HS-5 (cell line): ENCODE data around the gene SEMA3B.
"Not testable (repeated sequence)": the region's sequence is repeated elsewhere in the genome, so short reads cannot be mapped to it uniquely, and the experiment has no call there.

ENCODE experiments used
- DNase-seq: peaks from one replicate; pipeline ENCODE4 v3.0.0-alpha.2; 2012; ENCODE audit warnings: low read depth

SEMA3B gene

DNA sequence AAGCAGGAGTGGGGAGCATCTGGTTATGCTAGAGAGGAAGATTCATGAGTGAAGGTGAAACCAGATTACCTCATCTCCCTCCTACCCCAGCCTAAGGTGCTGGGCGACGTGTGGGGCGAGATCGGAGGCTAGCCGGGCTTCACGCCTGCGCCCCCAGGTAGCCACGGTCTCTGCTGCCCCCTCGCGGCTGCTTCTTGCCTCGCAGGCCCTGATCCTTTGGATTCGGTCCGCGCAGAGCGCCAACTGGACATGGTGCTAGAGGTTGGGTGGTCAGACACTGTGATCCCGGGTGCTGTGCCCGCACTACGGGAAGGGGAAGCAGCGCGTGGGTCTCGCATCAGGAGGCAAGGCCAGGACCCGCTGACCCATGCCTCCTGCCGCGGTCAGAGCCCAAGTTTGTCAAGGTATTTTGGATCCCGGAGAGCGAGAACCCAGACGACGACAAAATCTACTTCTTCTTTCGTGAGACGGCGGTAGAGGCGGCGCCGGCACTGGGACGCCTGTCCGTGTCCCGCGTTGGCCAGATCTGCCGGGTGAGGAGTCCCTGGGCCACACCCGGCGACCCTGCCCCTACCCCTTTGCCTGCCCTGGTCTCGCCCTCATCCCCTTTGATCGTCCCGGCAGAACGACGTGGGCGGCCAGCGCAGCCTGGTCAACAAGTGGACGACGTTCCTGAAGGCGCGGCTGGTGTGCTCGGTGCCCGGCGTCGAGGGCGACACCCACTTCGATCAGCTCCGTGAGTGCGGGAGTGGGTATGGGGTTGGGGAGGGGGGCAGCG lies 4.2 kb downstream of the SEMA3B start:
- no peak for DNase-seq

DNA sequence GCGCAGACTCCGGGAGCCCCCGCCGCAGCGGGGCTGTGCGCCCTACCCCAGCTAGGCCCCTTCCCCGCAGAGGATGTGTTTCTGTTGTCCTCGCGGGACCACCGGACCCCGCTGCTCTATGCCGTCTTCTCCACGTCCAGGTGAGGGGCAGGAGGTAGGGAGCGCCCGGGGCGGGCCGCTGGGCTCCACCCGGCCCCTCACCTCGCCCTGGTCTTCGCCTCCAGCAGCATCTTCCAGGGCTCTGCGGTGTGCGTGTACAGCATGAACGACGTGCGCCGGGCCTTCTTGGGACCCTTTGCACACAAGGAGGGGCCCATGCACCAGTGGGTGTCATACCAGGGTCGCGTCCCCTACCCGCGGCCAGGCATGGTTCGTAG lies 4.7 kb downstream of the SEMA3B start:
- no peak for DNase-seq

DNA sequence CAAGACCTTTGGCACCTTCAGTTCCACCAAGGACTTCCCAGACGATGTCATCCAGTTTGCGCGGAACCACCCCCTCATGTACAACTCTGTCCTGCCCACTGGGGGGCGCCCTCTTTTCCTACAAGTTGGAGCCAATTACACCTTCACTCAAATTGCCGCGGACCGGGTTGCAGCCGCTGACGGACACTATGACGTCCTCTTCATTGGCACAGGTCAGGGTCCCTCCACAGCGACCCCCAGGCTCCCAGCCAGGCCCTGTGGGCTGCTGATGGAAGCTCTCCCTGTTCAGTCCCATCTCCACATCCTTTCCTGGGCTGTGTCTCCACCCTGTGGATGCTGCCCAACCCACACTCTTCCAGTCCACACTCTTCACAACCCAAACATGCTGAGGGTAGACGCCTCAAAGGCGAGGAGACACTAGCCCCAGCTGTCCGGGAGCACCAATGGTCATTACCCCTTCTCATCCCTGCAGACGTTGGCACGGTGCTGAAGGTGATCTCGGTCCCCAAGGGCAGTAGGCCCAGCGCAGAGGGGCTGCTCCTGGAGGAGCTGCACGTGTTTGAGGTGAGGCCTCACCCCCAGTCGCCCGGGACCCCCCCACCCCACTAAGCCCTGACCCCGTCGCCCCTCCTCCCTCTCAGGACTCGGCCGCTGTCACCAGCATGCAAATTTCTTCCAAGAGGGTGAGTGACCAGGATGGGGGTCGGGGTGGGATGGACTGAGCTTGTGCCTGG lies 5.6 kb downstream of the SEMA3B start:
- no peak for DNase-seq

DNA sequence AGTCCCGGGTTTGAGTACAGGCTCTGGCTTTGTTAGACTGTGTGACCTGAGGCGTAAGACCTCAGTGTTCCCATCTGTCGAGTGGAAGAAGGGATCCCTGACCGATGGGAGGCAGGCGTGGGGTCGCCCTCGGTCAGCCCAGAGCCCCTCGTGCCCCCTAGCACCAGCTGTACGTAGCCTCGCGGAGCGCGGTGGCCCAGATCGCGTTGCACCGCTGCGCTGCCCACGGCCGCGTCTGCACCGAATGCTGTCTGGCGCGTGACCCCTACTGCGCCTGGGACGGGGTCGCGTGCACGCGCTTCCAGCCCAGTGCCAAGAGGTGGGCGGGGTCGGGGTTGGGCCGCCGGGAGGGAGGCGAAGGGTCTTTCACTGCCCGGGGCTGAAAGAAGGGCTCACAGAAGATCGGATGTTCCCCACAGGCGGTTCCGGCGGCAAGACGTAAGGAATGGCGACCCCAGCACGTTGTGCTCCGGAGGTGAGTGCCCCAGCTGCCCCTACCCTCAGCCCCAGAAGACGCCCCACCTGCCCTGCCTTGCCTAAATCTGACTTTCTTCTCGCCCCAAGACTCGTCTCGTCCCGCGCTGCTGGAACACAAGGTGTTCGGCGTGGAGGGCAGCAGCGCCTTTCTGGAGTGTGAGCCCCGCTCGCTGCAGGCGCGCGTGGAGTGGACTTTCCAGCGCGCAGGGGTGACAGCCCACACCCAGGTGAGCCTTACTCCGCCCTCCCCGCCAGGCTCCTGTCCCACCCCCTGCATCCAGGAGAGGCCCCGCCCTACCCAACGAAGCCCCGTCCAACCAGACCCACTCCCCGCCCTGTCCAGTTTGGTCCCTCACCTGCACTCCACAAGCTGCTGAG lies 6.4 kb downstream of the SEMA3B start:
- no peak for DNase-seq

DNA sequence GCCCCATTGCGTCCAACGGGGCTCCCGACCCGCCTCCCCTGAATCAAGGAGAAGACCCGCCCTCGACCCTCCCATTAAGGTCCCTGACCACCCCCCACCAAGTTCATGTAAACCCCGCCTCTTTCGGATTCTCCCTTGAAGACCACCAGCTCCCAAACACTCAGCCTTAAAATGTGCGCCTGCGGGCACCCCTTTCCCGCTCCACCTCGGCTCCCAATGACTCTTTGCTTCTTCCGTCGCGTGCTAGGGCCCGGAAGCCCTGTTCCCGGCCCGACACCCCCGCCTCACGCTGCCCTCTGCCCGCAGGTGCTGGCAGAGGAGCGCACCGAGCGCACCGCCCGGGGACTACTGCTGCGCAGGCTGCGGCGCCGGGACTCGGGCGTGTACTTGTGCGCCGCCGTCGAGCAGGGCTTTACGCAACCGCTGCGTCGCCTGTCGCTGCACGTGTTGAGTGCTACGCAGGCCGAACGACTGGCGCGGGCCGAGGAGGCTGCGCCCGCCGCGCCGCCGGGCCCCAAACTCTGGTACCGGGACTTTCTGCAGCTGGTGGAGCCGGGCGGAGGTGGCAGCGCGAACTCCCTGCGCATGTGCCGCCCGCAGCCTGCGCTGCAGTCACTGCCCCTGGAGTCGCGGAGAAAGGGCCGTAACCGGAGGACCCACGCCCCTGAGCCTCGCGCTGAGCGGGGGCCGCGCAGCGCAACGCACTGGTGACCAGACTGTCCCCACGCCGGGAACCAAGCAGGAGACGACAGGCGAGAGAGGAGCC lies 7.2 kb downstream of the SEMA3B start:
- no peak for DNase-seq

DNA sequence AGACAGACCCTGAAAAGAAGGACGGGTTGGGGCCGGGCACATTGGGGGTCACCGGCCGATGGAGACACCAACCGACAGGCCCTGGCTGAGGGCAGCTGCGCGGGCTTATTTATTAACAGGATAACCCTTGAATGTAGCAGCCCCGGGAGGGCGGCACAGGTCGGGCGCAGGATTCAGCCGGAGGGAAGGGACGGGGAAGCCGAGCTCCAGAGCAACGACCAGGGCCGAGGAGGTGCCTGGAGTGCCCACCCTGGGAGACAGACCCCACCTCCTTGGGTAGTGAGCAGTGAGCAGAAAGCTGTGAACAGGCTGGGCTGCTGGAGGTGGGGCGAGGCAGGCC lies 7.8 kb downstream of the SEMA3B start:
- DNase-seq: no peak

DNA sequence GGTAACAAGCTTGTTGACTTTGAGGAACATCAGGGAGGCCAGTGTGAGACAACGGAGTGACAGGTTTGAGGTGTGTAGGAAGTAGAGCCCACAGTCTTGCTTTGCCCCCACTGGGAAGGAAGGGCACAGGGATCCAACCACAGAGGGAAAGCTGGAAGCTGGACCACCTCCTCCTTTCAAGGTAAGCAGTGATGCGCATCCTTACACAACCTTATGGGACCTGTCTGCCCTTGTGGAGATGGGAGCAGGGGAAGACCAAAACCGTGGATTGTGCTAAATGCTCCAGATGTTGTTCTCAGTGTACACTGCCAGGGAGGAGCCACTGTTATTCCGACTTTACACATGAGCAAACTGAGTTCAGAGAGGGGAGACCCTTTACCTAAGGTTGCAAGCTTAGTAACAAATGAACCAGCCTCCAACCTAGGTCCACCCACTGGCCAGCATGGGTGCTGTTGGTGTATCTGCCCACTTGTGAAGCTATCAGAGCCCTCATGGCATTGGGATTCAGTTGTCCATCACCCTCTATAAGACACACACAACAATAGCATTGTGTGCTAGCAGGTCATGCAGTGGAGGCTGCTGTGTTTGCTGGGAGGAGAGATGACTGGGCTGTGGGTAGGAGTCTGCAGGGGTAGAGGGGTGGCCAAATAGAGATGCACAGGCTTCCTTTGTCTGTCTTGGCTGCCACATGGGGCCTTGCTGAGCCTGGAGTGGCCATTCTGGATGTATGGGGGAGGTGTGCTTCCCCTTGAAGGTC lies 9.4 kb downstream of the SEMA3B start:
- no peak for DNase-seq

DNA sequence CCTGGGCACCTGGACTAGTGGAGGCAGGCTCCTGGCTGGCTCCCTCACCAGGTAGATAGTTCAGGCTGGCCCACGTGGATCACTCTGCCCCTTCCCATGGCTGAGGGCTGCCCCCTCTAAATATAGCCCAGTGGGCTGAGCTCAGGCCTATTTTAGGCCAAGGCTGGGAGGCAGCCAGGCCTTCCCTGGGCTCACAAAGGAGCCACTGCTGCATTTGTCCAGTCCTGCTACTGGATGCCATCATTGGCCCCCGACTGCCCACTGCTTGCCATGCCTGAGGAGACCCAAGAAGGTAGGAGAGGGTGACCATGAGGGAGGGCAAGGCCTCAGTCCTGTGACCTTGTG lies 9.9 kb downstream of the SEMA3B start, which contains the start of gene LSMEM2:
TSS of gene LSMEM2 (plus strand) at position 208 of the 345 bp plus-strand sequence. CDS start at position 235, 27 bp downstream.
- no peak for DNase-seq

DNA sequence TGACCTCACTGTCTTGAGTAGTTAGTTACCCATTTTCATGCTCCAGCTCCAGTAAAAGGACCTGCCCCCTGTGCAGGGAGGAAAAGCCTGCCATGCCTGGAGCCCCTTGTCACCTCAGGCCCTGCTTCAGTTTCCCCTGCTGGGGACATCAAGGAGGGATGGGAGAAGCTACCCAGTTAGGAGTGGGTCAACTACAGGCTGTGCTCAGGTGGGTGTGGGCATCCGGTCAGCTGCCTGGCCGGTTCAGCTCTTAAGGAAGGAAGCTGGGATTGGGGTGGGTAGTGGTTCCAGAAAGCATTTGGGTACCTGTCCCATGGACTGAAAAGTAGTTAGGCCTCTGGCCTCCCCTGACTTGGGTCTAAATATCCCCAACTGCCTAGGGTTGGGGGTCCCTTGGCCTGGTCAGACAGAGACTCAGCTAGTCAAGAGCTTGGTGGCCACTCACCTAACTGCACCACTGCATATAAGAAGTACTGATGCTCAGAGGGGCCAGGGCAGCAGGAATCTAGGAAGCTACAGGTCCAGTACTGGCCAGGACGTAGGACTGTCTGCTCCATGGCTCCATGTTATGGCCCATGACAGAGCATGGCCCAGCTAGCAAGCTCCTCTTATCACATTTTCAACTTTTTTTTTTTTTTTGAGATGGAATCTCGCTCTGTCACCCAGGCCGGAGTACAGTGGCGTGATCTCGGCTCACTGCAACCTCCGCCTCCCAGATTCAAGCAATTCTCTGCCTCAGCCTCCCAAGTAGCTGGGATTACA lies 10.5 kb downstream of the SEMA3B start:
- DNase-seq: no peak

DNA sequence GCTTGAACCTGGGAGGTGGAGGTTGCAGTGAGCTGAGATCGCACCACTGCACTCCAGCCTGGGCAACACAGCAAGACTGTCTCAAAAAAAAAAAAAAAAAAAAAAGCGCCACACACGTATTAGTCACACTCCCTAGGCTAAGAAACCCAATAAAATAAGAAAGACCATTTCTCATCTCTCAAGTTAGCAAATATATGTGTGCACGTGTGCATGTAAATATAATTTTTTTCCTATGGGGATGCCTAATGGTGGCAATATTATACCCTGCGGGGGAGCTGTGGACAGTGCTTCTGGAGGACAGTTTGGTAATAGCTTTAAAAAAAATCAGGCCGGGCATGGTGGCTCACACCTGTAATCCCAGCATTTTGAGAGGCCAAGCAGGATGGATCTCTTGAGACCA lies 15.2 kb downstream of the SEMA3B start:
- DNase-seq: not testable (repeated sequence)

DNA sequence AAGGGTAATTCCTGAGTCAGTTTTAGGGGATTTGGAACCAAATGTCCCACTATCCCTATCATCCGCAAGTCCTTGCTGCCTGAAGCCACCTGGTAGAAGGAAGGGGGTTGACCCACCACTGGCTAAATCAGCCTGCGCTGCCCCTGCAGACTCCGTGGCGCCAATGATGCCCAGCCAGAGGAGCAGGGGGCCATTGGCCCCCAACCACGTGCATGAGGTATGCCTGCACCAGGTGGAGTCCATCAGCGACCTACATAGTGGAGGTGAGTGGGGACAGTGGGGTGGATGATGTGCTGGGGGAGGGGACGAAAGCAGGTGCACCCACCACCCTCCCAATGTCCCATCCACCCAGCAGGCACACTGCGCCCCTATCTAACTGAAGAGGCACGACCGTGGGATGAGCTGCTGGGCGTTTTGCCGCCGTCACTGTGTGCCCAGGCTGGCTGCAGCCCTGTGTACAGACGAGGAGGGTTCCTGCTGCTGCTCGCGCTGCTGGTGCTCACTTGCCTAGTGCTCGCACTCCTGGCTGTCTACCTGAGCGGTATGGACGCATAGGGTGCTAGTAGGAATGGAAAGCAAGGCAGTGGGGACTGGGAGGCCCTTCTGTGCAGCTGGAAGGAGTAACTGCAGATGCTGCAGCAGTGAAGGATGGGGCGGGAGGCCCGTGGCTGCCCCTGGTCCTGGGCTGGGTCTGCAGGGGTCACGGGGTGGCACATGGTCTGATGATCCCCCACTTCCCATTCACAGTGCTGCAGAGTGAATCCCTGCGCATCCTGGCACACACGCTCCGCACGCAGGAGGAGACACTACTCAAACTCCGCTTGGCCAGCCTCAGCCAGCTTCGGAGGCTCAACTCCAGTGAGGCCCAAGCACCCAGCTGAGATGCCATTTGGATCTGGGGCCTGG lies 17.6 kb downstream of the SEMA3B start:
- DNase-seq: no peak

DNA sequence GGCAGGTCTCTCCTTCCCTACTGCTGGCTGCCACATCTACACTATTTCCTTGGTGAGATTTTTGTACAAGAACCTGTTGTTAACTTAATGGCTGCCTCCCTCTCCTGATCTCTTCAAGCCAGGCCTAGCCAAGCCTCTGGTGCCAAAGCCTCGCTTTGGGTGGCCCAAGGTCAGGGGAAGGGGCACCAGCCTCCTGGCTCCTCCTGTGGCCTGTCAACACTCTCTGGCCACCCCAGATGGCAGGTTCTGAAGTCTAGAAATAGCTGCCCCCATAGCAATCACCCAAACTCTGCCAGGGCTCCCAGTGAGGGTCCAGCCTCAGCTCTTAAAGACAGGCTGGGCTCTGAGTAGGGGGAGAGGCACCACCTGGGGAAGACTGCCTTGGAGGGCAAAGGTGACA lies 18.3 kb downstream of the SEMA3B start:
- no peak for DNase-seq

DNA sequence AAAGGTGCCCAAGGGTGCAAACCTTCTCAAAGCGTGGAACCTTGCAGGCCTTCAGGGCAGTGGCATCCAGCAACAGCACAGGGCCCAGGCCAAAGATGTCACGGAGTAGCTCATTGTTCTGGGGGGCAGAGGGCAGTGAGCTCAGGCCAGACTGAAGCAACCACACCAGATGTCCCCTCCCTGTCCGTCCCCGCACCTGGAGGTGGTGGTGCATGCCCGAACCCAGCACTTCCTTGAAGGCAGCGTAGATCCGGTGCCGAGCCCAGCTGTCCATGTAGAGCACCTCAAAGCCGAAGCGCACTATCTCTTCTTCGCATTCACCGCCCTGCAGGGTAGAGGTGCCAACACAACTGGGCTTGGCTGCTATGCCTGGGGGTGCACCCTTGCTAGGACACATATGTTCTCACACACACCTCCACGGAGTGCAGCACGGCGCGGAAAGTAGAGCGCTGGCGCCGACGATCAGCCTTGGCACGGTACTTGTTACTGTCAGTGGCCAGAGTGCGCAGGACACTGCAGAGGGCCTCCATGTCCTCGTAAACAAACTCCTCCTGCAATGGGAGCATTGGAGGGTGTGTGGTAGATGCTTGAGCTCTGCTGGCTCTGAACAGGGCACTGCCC lies 19.6 kb downstream of the SEMA3B start:
- DNase-seq: no peak

DNA sequence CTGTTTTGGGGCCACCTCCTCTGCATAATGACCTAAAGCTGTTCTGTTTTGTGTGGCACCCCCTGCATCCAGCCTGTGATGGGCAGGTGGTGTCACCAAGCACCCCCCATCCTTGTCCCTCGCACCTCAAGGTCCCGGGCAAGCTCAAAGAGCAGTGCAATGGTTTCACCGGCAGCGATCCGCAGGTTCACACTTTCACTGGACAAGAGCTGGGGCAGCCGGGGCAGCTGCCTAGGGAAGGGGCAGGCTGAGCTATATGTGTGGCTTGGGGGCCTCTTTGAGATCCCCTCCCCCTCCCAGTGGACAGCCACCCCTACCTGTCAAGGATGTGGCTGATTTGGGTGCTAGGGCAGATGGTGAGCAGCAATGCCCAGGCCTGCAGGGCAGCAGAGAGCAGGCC lies 20.2 kb downstream of the SEMA3B start:
- no peak for DNase-seq

DNA sequence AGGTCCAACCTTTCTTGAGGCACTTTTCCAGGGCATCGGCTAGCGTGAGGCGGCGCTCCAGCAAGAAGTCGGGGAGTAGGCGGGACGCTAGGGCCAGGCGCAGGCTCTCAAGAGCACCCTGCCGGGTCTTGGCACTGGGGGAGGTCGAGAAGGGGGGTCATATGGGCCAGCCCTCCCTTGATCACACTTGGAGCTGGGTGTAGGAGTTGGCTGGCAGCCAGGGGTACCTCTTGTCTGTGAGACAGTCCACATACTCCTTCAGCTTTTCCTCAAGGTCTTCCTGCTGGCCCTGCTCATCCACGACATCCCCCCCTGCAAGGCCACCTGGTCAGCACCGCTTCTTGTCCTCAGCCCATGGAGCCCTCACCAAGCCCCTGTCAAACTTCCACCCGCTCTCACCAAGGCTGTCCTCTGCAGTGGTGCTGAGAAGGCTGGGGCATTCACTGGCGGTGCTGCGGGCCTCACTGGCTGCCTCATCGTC lies 21.3 kb downstream of the SEMA3B start:
- no peak for DNase-seq

DNA sequence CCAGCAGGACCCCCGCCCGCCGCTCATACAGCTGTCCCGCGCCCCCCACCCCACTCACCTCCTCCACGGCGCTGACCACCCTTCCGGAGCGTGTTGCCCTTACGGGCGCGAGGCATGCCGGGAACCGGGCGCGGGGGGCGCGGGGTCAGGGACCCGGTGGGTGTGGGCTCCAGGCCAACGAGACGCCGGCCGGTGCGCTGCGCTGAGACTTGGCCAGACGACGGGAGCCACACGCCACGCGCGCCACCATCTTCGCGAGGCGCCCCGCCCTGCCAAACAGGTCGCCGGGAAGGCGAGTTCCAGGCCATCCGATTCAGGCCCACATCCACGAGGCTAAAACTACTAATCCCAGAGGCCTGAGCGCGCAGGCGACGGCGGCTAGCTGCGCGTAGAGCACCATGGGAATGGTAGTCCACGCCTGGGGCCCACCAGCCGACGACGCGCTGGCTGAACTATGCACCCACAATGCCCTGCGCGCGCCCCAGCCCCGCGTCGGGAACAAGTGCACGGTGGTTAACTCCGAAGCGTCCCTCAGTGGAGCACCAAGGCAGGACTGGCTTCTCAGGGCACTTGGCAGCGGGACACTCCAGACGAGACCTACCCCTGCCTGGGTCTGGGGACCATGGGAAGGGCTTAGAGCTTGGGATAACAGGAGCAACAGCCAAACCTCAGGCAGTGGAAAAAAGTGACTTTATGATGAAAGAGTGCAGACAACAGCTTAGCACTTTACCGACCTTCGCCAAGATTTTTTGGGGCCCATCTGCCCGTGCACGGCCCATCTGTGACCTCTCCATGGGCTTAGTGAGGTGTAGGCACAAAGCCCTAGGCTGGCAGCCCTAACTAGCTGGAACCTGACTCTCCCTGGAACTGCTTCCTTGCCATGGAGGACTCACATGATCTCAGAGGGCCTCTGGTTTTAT lies 23.5 kb downstream of the SEMA3B start, which contains the start of gene IFRD2:
TSS of gene IFRD2 (minus strand) at position 271 of the 920 bp plus-strand sequence. CDS start at position 116, 155 bp downstream.
- peak; percentile 84 for DNase-seq

DNA sequence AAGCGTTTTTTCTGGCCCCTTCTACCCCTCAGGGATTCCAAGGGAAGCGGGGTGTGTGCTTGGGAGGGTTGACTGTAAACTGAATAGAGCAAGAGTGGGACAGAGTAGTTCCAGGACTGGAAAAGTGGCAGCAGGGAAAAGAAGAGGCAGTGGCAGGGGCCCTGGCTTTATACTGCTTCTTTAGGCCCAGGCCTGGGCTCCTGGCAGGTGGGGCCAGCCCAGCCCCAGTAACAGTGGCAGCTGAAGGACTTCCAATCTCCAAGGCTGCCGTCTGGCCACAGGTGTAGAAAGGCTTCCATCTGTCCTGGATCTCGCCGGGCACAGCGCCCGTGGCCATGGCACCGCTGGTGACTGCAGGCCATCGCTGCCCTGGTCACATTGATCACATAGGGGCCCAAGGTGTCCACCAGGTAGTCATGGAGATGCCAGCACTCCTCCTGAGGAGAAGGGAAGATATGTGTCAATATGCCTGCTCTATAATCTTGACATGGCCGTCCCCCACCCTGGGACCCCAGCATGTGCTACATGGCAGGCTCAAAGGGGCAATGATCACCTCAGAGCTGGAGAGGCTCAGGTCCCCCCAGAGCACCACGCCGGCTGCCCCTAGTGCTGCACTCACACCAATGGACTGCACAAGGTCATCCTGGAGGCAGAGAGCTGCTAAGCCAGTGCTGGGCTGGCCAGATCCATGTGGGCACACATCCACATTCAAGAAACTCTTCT lies 24.3 kb downstream of the SEMA3B start:
- DNase-seq: no peak
